Skeletal muscle satellite cell (primary cell): ENCODE measurements around the gene F3.
"Not testable (repeated sequence)": the region's sequence is repeated elsewhere in the genome, so short reads cannot be mapped to it uniquely, and the experiment has no call there.

Experiments
- H3K27me3 ChIP-seq: 2 replicates; pipeline ENCODE4 v1.7.0; 2013; ENCODE audit warnings: low read length; ENCODE audit not compliant: control insufficient read depth, insufficient read depth
- H3K36me3 ChIP-seq: 2 replicates; pipeline ENCODE4 v1.7.0; 2013; ENCODE audit warnings: mild to moderate bottlenecking, control low read depth, low read length; ENCODE audit not compliant: insufficient read depth
- H3K4me1 ChIP-seq: 2 replicates; pipeline ENCODE4 v1.7.0; 2013; ENCODE audit warnings: low read length; ENCODE audit not compliant: control insufficient read depth, insufficient read depth
- H3K4me2 ChIP-seq: 2 replicates; pipeline ENCODE4 v1.7.0; 2013; ENCODE audit warnings: mild to moderate bottlenecking, low read length
- H3K4me3 ChIP-seq: 2 replicates; pipeline ENCODE4 v1.7.0; 2013; ENCODE audit warnings: low read length
- H3K9ac ChIP-seq: 2 replicates; pipeline ENCODE4 v1.7.0; 2013; ENCODE audit warnings: mild to moderate bottlenecking, low read depth, low read length, moderate library complexity
- H3K9me3 ChIP-seq: replicated peaks from 2 replicates; pipeline ENCODE4 v1.7.0; 2013; ENCODE audit warnings: mild to moderate bottlenecking, control low read depth, low read length

F3 gene

GRCh38 chr1:94567975-94568607 lies 26.5 kb upstream of the F3 start:
- H3K36me3 ChIP-seq, H3K4me3 ChIP-seq, H3K4me1 ChIP-seq, H3K4me2 ChIP-seq, H3K9me3 ChIP-seq, H3K27me3 ChIP-seq, H3K9ac ChIP-seq: not testable (repeated sequence)

GRCh38 chr1:94566436-94566835 lies 24.9 kb upstream of the F3 start:
- not testable (repeated sequence) for H3K27me3 ChIP-seq

GRCh38 chr1:94565901-94566300 lies 24.3 kb upstream of the F3 start:
- H3K4me1 ChIP-seq: no peaks in the 10 kb centered on the region
- no peaks in the 10 kb centered on the region for H3K27me3 ChIP-seq
- no peaks in the 10 kb centered on the region for H3K9me3 ChIP-seq
- H3K4me2 ChIP-seq: no peak overlapping the region
- no peak overlapping the region for H3K4me3 ChIP-seq
- H3K36me3 ChIP-seq: no peaks in the 10 kb centered on the region
- no peak overlapping the region for H3K9ac ChIP-seq

More at GRCh38 chr1:94566436-94566835, 24.9 kb upstream of the F3 start:
- not testable (repeated sequence) for H3K36me3 ChIP-seq, H3K4me2 ChIP-seq, H3K4me3 ChIP-seq, H3K9me3 ChIP-seq, H3K9ac ChIP-seq, H3K4me1 ChIP-seq

GRCh38 chr1:94562519-94563260 lies 21.1 kb upstream of the F3 start:
- no peaks in the 10 kb centered on the region for H3K9me3 ChIP-seq
- no peaks in the 10 kb centered on the region for H3K36me3 ChIP-seq
- H3K4me2 ChIP-seq: no peak overlapping the region
- H3K4me1 ChIP-seq: peaks cover 5% of the 10 kb centered on the region
- H3K9ac ChIP-seq: no peak overlapping the region
- no peak overlapping the region for H3K4me3 ChIP-seq
- H3K27me3 ChIP-seq: no peaks in the 10 kb centered on the region

- no peak overlapping the region for H3K4me2 ChIP-seq
- no peak overlapping the region for H3K9ac ChIP-seq
- H3K36me3 ChIP-seq: no peaks in the 10 kb centered on the region
- H3K4me3 ChIP-seq: no peak overlapping the region
- H3K27me3 ChIP-seq: no peaks in the 10 kb centered on the region
- no peaks in the 10 kb centered on the region for H3K9me3 ChIP-seq
- H3K4me1 ChIP-seq: peaks cover 5% of the 10 kb centered on the region
These were observed 18.8 kb upstream of the F3 start for GRCh38 chr1:94560333-94560732.

GRCh38 chr1:94559921-94560320 lies 18.4 kb upstream of the F3 start:
- H3K27me3 ChIP-seq: no peaks in the 10 kb centered on the region
- H3K36me3 ChIP-seq: no peaks in the 10 kb centered on the region
- H3K4me2 ChIP-seq: no peak overlapping the region
- H3K4me3 ChIP-seq: no peak overlapping the region
- H3K9me3 ChIP-seq: no peaks in the 10 kb centered on the region
- no peak overlapping the region for H3K9ac ChIP-seq
- peaks cover 5% of the 10 kb centered on the region for H3K4me1 ChIP-seq

GRCh38 chr1:94555091-94555490 lies 13.5 kb upstream of the F3 start:
- no peak overlapping the region for H3K4me3 ChIP-seq
- peaks cover 27% of the 10 kb centered on the region for H3K4me1 ChIP-seq
- H3K4me2 ChIP-seq: no peak overlapping the region
- no peak overlapping the region for H3K9ac ChIP-seq
- no peaks in the 10 kb centered on the region for H3K36me3 ChIP-seq
- no peaks in the 10 kb centered on the region for H3K27me3 ChIP-seq
- H3K9me3 ChIP-seq: no peaks in the 10 kb centered on the region

- Histone ChIP-seq H3K4me3 (no peak overlapping the region), H3K36me3 (no peaks in the 10 kb centered on the region), H3K27me3 (no peaks in the 10 kb centered on the region), H3K4me1 (peaks cover 25% of the 10 kb centered on the region), H3K9me3 (no peaks in the 10 kb centered on the region), H3K4me2 (no peak overlapping the region), H3K9ac (no peak overlapping the region)
These were observed 13.0 kb upstream of the F3 start for GRCh38 chr1:94554580-94554979.

GRCh38 chr1:94553931-94554330 lies 12.4 kb upstream of the F3 start:
- Histone ChIP-seq H3K4me2 (no peak overlapping the region), H3K9ac (no peak overlapping the region), H3K36me3 (no peaks in the 10 kb centered on the region), H3K9me3 (no peaks in the 10 kb centered on the region), H3K27me3 (no peaks in the 10 kb centered on the region), H3K4me3 (no peak overlapping the region), H3K4me1 (peaks cover 25% of the 10 kb centered on the region)

GRCh38 chr1:94553323-94553730 lies 11.8 kb upstream of the F3 start:
- peak overlapping the region; percentile 30 for H3K4me3 ChIP-seq
- no peaks in the 10 kb centered on the region for H3K27me3 ChIP-seq
- peak overlapping the region; percentile 66 for H3K4me2 ChIP-seq
- H3K9me3 ChIP-seq: no peaks in the 10 kb centered on the region
- peaks cover 25% of the 10 kb centered on the region for H3K4me1 ChIP-seq
- H3K36me3 ChIP-seq: no peaks in the 10 kb centered on the region
- no peak overlapping the region for H3K9ac ChIP-seq

GRCh38 chr1:94552071-94552586 lies 10.6 kb upstream of the F3 start:
- Histone ChIP-seq H3K36me3 (no peaks in the 10 kb centered on the region), H3K4me3 (no peak overlapping the region), H3K27me3 (no peaks in the 10 kb centered on the region), H3K9ac (no peak overlapping the region), H3K4me2 (no peak overlapping the region), H3K4me1 (peaks cover 25% of the 10 kb centered on the region), H3K9me3 (no peaks in the 10 kb centered on the region)

- no peak overlapping the region for H3K9ac ChIP-seq
- peaks cover 25% of the 10 kb centered on the region for H3K4me1 ChIP-seq
- H3K4me2 ChIP-seq: no peak overlapping the region
- no peaks in the 10 kb centered on the region for H3K36me3 ChIP-seq
- no peak overlapping the region for H3K4me3 ChIP-seq
- H3K9me3 ChIP-seq: no peaks in the 10 kb centered on the region
- no peaks in the 10 kb centered on the region for H3K27me3 ChIP-seq
These were observed 9.9 kb upstream of the F3 start for GRCh38 chr1:94551449-94551848.
